T follicular helper cell (primary cell): ENCODE measurements around the gene OLFML1.

Source experiments
- DNase-seq: peaks from one replicate; pipeline ENCODE4 v3.0.0-alpha.2; 2020; ENCODE audit warnings: low read depth

The OLFML1 gene

GRCh38 chr11:7532405-7533145, 47.3 kb downstream of the OLFML1 start:
- DNase-seq: no peak

GRCh38 chr11:7533199-7534041, 48.1 kb downstream of the OLFML1 start:
- DNase-seq: no peak

- no peak for DNase-seq
Observed at GRCh38 chr11:7534042-7534378, 48.7 kb downstream of the OLFML1 start.

- no peak for DNase-seq
Observed at GRCh38 chr11:7536100-7536499, 50.8 kb downstream of the OLFML1 start.

GRCh38 chr11:7537265-7537664, 52.0 kb downstream of the OLFML1 start:
- no peak for DNase-seq

GRCh38 chr11:7538031-7538430, 52.7 kb downstream of the OLFML1 start:
- DNase-seq: no peak

- DNase-seq: no peak
Observed at GRCh38 chr11:7538466-7539454, 53.5 kb downstream of the OLFML1 start.

GRCh38 chr11:7540830-7541555, 55.7 kb downstream of the OLFML1 start:
- DNase-seq: no peak

GRCh38 chr11:7543302-7543701, 58.0 kb downstream of the OLFML1 start:
- no peak for DNase-seq

GRCh38 chr11:7544021-7544420, 58.7 kb downstream of the OLFML1 start:
- DNase-seq: no peak

- DNase-seq: no peak
Observed at GRCh38 chr11:7545611-7546010, 60.3 kb downstream of the OLFML1 start.

GRCh38 chr11:7546324-7546791, 61.1 kb downstream of the OLFML1 start:
- DNase-seq: no peak

GRCh38 chr11:7547687-7548086, 62.4 kb downstream of the OLFML1 start:
- DNase-seq: no peak

GRCh38 chr11:7548659-7549274, 63.5 kb downstream of the OLFML1 start:
- no peak for DNase-seq

GRCh38 chr11:7549681-7550080, 64.4 kb downstream of the OLFML1 start:
- no peak for DNase-seq

GRCh38 chr11:7551571-7551970, 66.3 kb downstream of the OLFML1 start:
- no peak for DNase-seq

- no peak for DNase-seq
Observed at GRCh38 chr11:7552666-7553065, 67.4 kb downstream of the OLFML1 start.

GRCh38 chr11:7555052-7555699, 69.9 kb downstream of the OLFML1 start:
- DNase-seq: no peak

- DNase-seq: no peak
Observed at GRCh38 chr11:7558046-7558445, 72.7 kb downstream of the OLFML1 start.
